ENCODE results near the gene ANKRD55.

DNA sequence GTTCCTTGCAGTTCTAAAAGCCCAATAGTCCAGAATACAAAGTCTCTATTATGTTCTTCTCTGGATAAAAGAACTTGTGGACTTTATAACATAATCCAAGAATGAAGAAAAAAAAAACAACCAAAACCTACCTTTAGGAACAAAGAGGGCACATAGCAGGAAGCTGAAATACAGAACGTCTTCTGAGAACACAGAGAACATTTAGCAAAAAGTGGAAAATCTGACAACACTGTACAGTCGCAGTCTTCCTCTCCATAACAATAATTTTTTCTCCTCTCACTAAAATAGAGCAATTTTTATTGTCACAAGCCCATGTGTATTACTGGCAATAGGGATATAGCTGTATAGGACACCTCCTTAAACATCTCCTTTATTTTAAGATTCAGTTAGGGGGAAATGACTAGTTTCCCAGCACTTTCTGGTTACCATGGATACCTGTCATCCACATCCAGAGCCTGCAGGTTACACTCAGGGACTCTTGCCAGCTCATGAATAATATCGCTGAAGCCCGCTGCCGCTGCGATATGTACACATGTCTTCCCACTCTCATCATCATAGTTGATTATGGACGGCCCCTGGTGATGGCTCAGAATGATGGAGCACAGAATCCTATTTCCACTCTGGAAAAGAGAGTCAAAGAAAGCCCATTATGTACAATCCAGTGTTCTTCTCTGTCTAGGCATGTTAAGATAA is 106.5 kb downstream of the ANKRD55 start:
- TF ChIP-seq, protein P1, sequence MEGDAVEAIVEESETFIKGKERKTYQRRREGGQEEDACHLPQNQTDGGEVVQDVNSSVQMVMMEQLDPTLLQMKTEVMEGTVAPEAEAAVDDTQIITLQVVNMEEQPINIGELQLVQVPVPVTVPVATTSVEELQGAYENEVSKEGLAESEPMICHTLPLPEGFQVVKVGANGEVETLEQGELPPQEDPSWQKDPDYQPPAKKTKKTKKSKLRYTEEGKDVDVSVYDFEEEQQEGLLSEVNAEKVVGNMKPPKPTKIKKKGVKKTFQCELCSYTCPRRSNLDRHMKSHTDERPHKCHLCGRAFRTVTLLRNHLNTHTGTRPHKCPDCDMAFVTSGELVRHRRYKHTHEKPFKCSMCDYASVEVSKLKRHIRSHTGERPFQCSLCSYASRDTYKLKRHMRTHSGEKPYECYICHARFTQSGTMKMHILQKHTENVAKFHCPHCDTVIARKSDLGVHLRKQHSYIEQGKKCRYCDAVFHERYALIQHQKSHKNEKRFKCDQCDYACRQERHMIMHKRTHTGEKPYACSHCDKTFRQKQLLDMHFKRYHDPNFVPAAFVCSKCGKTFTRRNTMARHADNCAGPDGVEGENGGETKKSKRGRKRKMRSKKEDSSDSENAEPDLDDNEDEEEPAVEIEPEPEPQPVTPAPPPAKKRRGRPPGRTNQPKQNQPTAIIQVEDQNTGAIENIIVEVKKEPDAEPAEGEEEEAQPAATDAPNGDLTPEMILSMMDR (IDR thresholded peaks at IDR 0.05 in 8 of 11, conservative IDR thresholded peaks at IDR 0.05 in 3 of 11): no peak
- TF ChIP-seq POLR2AphosphoS5 (IDR thresholded peaks at IDR 0.05) (no peak), POLR2A (IDR thresholded peaks at IDR 0.05) (no peak)
